ENCODE measurements around the gene LIFR. TPM values are rescaled to one million over a fixed set of nuclear protein-coding genes. Genes with fewer than 3 reads are reported as not detected.

LIFR gene
- total and polyA plus RNA-seq, 2 of the 4 experiments (the other 2 are of a cell fraction) = 1.9 to 10.4 TPM

GRCh38 chr5:38515092-38515491 lies 41.4 kb downstream of the LIFR start:
- no peak overlapping the region for H3K4me3 ChIP-seq (ENCODE audit: insufficient read depth, low read depth, low read length)
- WGBS, 2 experiments (ENCODE audit: extremely low coverage in 2 of 2, insufficient read length in 1 of 2) = no CpG with 5 or more reads among the region's 3 CpGs
- no peaks in the 10 kb centered on the region for H3K27me3 ChIP-seq (ENCODE audit: control insufficient read depth, insufficient read depth, low read length)
- no TSS peak for BruUV-seq (replicated peaks)
- POLR2A ChIA-PET (ENCODE audit: unreplicated experiment) = no interaction called here
- no peaks in the 10 kb centered on the region for H3K79me1 ChIP-seq (ENCODE audit: low read depth in 1 of 2, low read length in 2 of 2)
- H4K91ac ChIP-seq (ENCODE audit: insufficient read depth, low read depth, low read length) = no peak overlapping the region
- H2BK15ac ChIP-seq (ENCODE audit: low read depth, low read length) = no peak overlapping the region
- H2AFZ ChIP-seq (replicated peaks; ENCODE audit: low read length, poor library complexity) = no peak overlapping the region
- no peak overlapping the region for H2BK20ac ChIP-seq (ENCODE audit: low read depth, low read length)
- no peak overlapping the region for H3K56ac ChIP-seq (ENCODE audit: extremely low read depth, insufficient read depth, low read length)
- H3K4me2 ChIP-seq (ENCODE audit: low read depth, low read length) = no peak overlapping the region
- H2BK120ac ChIP-seq (ENCODE audit: low read depth, low read length) = no peak overlapping the region
- no peak overlapping the region for H2BK5ac ChIP-seq (ENCODE audit: low read depth, low read length, poor library complexity, severe bottlenecking)
- H3K27ac ChIP-seq (ENCODE audit: insufficient read depth, low read length) = no peak overlapping the region
- no peak overlapping the region for H2AK5ac ChIP-seq (ENCODE audit: low read depth, low read length)
- no peaks in the 10 kb centered on the region for H4K20me1 ChIP-seq (ENCODE audit: insufficient read depth, low read length)
- no peak overlapping the region for H2AK9ac ChIP-seq (replicated peaks; ENCODE audit: low read depth, low read length, poor library complexity)
- CTCF ChIA-PET = interaction anchor here (0.7 to 1.0 kb wide), 2 partner anchors 35 to 73 kb away, joined by 3 to 7 read pairs; no protein-coding TSS in a partner anchor
- no peak for ATAC-seq (ENCODE audit: low read depth)
- H4K5ac ChIP-seq (ENCODE audit: low read depth, low read length) = no peak overlapping the region
- no peaks in the 10 kb centered on the region for H3K9me3 ChIP-seq (ENCODE audit: control insufficient read depth, insufficient read depth, low read length)
- dilution Hi-C loops (cut with HindIII; ENCODE audit: low sequenced_read_pairs, unreplicated experiment) (no loop called here), intact Hi-C loops (cut with micrococcal nuclease) (no loop called here), in situ Hi-C loops (cut with MboI; ENCODE audit: low sequenced_read_pairs) (no loop called here)
- H3K4ac ChIP-seq (ENCODE audit: low read depth, low read length) = no peak overlapping the region
- peaks cover 6% of the 10 kb centered on the region for H3K36me3 ChIP-seq (ENCODE audit: control insufficient read depth, insufficient read depth, low read length)
- no peak overlapping the region for H3K14ac ChIP-seq (replicated peaks; ENCODE audit: low read depth, low read length)
- peaks cover 2% of the 10 kb centered on the region; the same call in 1 of the 2 replicates for H3K9me1 ChIP-seq (ENCODE audit: insufficient read depth, low read length)
- H3K4me1 ChIP-seq (ENCODE audit: control insufficient read depth, insufficient read depth, low read length) = no peaks in the 10 kb centered on the region
- H3K23ac ChIP-seq (ENCODE audit: low read depth, low read length) = no peak overlapping the region
- no peak overlapping the region for H4K8ac ChIP-seq (ENCODE audit: low read depth in 2 of 2, low read length in 2 of 2)
- H3K18ac ChIP-seq (ENCODE audit: low read depth, low read length) = no peak overlapping the region
- TF ChIP-seq POLR2A (IDR thresholded peaks at IDR 0.05; ENCODE audit: low read depth, low read length) (no peak), RCOR1 (IDR thresholded peaks at IDR 0.05; ENCODE audit: insufficient replicate concordance, low read length) (no peak), BHLHE40 (IDR thresholded peaks at IDR 0.05; ENCODE audit: low read depth, low read length) (no peak), SMC3 (IDR thresholded peaks at IDR 0.05; ENCODE audit: low read depth, low read length) (no peak), RFX5 (IDR thresholded peaks at IDR 0.05; ENCODE audit: low read depth, low read length) (no peak), CHD1 (IDR thresholded peaks at IDR 0.05; ENCODE audit: low read depth, low read length) (no peak), MXI1 (IDR thresholded peaks at IDR 0.05; ENCODE audit: borderline replicate concordance, low read depth, low read length) (no peak), RAD21 (IDR thresholded peaks at IDR 0.05; ENCODE audit: low read length) (no peak), CEBPB (IDR thresholded peaks at IDR 0.05; ENCODE audit: low read depth, low read length) (no peak), NFE2L2 (IDR thresholded peaks at IDR 0.05; ENCODE audit: low read depth, low read length) (no peak), FOS (IDR thresholded peaks at IDR 0.05; ENCODE audit: low read depth, low read length) (no peak), MAFK (IDR thresholded peaks at IDR 0.05; ENCODE audit: low read depth, low read length) (no peak), ELK1 (IDR thresholded peaks at IDR 0.05; ENCODE audit: borderline replicate concordance, low read depth, low read length) (no peak), MAZ (IDR thresholded peaks at IDR 0.05; ENCODE audit: borderline replicate concordance, low read depth, low read length) (no peak)
- TF ChIP-seq, protein P1, sequence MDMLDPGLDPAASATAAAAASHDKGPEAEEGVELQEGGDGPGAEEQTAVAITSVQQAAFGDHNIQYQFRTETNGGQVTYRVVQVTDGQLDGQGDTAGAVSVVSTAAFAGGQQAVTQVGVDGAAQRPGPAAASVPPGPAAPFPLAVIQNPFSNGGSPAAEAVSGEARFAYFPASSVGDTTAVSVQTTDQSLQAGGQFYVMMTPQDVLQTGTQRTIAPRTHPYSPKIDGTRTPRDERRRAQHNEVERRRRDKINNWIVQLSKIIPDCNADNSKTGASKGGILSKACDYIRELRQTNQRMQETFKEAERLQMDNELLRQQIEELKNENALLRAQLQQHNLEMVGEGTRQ (IDR thresholded peaks at IDR 0.05; ENCODE audit: low read depth, low read length) = no peak
- TF ChIP-seq, protein P2, sequence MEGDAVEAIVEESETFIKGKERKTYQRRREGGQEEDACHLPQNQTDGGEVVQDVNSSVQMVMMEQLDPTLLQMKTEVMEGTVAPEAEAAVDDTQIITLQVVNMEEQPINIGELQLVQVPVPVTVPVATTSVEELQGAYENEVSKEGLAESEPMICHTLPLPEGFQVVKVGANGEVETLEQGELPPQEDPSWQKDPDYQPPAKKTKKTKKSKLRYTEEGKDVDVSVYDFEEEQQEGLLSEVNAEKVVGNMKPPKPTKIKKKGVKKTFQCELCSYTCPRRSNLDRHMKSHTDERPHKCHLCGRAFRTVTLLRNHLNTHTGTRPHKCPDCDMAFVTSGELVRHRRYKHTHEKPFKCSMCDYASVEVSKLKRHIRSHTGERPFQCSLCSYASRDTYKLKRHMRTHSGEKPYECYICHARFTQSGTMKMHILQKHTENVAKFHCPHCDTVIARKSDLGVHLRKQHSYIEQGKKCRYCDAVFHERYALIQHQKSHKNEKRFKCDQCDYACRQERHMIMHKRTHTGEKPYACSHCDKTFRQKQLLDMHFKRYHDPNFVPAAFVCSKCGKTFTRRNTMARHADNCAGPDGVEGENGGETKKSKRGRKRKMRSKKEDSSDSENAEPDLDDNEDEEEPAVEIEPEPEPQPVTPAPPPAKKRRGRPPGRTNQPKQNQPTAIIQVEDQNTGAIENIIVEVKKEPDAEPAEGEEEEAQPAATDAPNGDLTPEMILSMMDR (conservative IDR thresholded peaks at IDR 0.05; ENCODE audit: low read depth, low read length) = no peak
- no peak overlapping the region for H3K9ac ChIP-seq (ENCODE audit: low read depth, low read length)
- no peak for DNase-seq
